GM12891 (cell line): ENCODE results near the gene EPS8.

Source experiments
- POLR2A ChIP-seq: IDR thresholded peaks from 2 replicates; pipeline ENCODE4 v1.6.1; 2011; ENCODE audit warnings: low read depth, low read length, control low read depth
- POLR2AphosphoS5 ChIP-seq: IDR thresholded peaks from 2 replicates; pipeline ENCODE4 v1.6.1; 2011; ENCODE audit warnings: low read depth, low read length, control low read depth
- SPI1 ChIP-seq: IDR thresholded peaks from 2 replicates; pipeline ENCODE4 v1.6.1; 2011; ENCODE audit warnings: low read depth, low read length, control low read depth
- TAF1 ChIP-seq: IDR thresholded peaks from 2 replicates; pipeline ENCODE4 v1.6.1; 2011; ENCODE audit warnings: low read depth, low read length, control low read depth

GRCh38 chr12:15589328-15590032, 199.7 kb downstream of the EPS8 start:
- TF ChIP-seq TAF1 (no peak), POLR2A (no peak), POLR2AphosphoS5 (no peak), SPI1 (no peak)
